ENCODE measurements around the gene TOR2A. TPM values are rescaled to one million over a fixed set of nuclear protein-coding genes. Genes with fewer than 3 reads are reported as not detected.

Gene TOR2A
- total RNA-seq, 2 donors from 2014 or later, result 15.7 to 16.7 TPM

- Mint-ChIP-seq H3K9me3 (no peaks in the 10 kb centered on the region), H3K27ac (no peak overlapping the region), H3K4me1 (no peaks in the 10 kb centered on the region), H3K27me3 (ENCODE audit: insufficient read depth) (no peaks in the 10 kb centered on the region), H3K36me3 (ENCODE audit: low read depth) (peaks cover 25% of the 10 kb centered on the region), H3K4me3 (no peak overlapping the region)
- Histone ChIP-seq H3K9ac (ENCODE audit: extremely low read depth, low read length, poor library complexity, severe bottlenecking) (no peak overlapping the region), H3K27me3 (ENCODE audit: control insufficient read depth, insufficient read depth, low read length, poor library complexity, severe bottlenecking) (no peaks in the 10 kb centered on the region), H3K36me3 (ENCODE audit: control insufficient read depth, insufficient read depth, low read length) (no peaks in the 10 kb centered on the region), H3K9me3 (ENCODE audit: control insufficient read depth, low read length) (no peaks in the 10 kb centered on the region), H3K4me3 (ENCODE audit: low read length) (no peak overlapping the region), H3K4me1 (ENCODE audit: control insufficient read depth, insufficient read depth, low read length) (no peaks in the 10 kb centered on the region), H3K27ac (ENCODE audit: low read depth, low read length) (no peak overlapping the region)
- 90 to 93% methylated on average over 9 to 10 of the region's 10 CpGs for WGBS, 2 experiments (ENCODE audit: insufficient coverage in 1 of 2, insufficient read length in 1 of 2)
- TF ChIP-seq CTCF (conservative IDR thresholded peaks at IDR 0.05), result no peak
- DNase-seq, result no peak
Observed at GRCh38 chr9:127693143-127693542, 42.0 kb downstream of the TOR2A start.

GRCh38 chr9:127692071-127692470, 43.0 kb downstream of the TOR2A start:
- Histone ChIP-seq H3K36me3 (ENCODE audit: control insufficient read depth, insufficient read depth, low read length) (no peaks in the 10 kb centered on the region), H3K4me3 (ENCODE audit: low read length) (no peak overlapping the region), H3K4me1 (ENCODE audit: control insufficient read depth, insufficient read depth, low read length) (no peaks in the 10 kb centered on the region), H3K9ac (ENCODE audit: extremely low read depth, low read length, poor library complexity, severe bottlenecking) (no peak overlapping the region), H3K9me3 (ENCODE audit: control insufficient read depth, low read length) (no peaks in the 10 kb centered on the region), H3K27me3 (ENCODE audit: control insufficient read depth, insufficient read depth, low read length, poor library complexity, severe bottlenecking) (no peaks in the 10 kb centered on the region), H3K27ac (ENCODE audit: low read depth, low read length) (no peak overlapping the region)
- Mint-ChIP-seq H3K4me1 (no peaks in the 10 kb centered on the region), H3K27me3 (ENCODE audit: insufficient read depth) (no peaks in the 10 kb centered on the region), H3K36me3 (ENCODE audit: low read depth) (peaks cover 27% of the 10 kb centered on the region), H3K4me3 (no peak overlapping the region), H3K27ac (no peak overlapping the region), H3K9me3 (no peaks in the 10 kb centered on the region)
- no peak for TF ChIP-seq CTCF (conservative IDR thresholded peaks at IDR 0.05)
- DNase-seq, result no peak
- WGBS, 2 experiments (ENCODE audit: insufficient coverage in 1 of 2, insufficient read length in 1 of 2), result 90 to 91% methylated on average over 14 to 20 of the region's 20 CpGs

- no peaks in the 10 kb centered on the region for H3K4me1 ChIP-seq (ENCODE audit: control insufficient read depth, insufficient read depth, low read length)
- TF ChIP-seq CTCF (conservative IDR thresholded peaks at IDR 0.05), result no peak
- H3K4me3 ChIP-seq (ENCODE audit: low read length), result no peak overlapping the region
- Mint-ChIP-seq H3K36me3 (ENCODE audit: low read depth) (peaks cover 27% of the 10 kb centered on the region), H3K4me1 (no peaks in the 10 kb centered on the region), H3K4me3 (no peak overlapping the region), H3K27me3 (ENCODE audit: insufficient read depth) (no peaks in the 10 kb centered on the region), H3K9me3 (no peaks in the 10 kb centered on the region), H3K27ac (no peak overlapping the region)
- H3K9me3 ChIP-seq (ENCODE audit: control insufficient read depth, low read length), result no peaks in the 10 kb centered on the region
- 87 to 97% methylated on average over 8 to 10 of the region's 10 CpGs for WGBS, 2 experiments (ENCODE audit: insufficient coverage in 1 of 2, insufficient read length in 1 of 2)
- H3K9ac ChIP-seq (ENCODE audit: extremely low read depth, low read length, poor library complexity, severe bottlenecking), result no peak overlapping the region
- DNase-seq, result no peak
- H3K27ac ChIP-seq (ENCODE audit: low read depth, low read length), result no peak overlapping the region
- H3K27me3 ChIP-seq (ENCODE audit: control insufficient read depth, insufficient read depth, low read length, poor library complexity, severe bottlenecking), result no peaks in the 10 kb centered on the region
- H3K36me3 ChIP-seq (ENCODE audit: control insufficient read depth, insufficient read depth, low read length), result no peaks in the 10 kb centered on the region
Observed at GRCh38 chr9:127690735-127691134, 44.4 kb downstream of the TOR2A start.
